GM23338 (cell line): ENCODE measurements around the gene XAB2.

ENCODE experiments used
- CREB1 ChIP-seq: fragments of 250-450 bp; sonication (Bioruptor Pico); IDR thresholded peaks from 2 replicates; pipeline ENCODE4 v1.5.0; 2020; ENCODE audit warnings: low read depth, mild to moderate bottlenecking, moderate library complexity
- CTCF ChIP-seq, 2 experiments: fragments of 200-600 bp in 1 of 2; sonication (generic) in 1 of 2; conservative IDR thresholded peaks; 2 replicates each; pipeline versions ENCODE4 v1.5.1 to v1.6.1; 2016 to 2017; ENCODE audit warnings: antibody characterized with exemption in 2 of 2, low read depth in 2 of 2, mild to moderate bottlenecking in 2 of 2, moderate library complexity in 1 of 2
- ETS1 ChIP-seq: IDR thresholded peaks from 2 replicates; pipeline ENCODE4 v1.6.1; 2016; ENCODE audit warnings: antibody characterized with exemption
- EZH2 ChIP-seq: fragments of 200-600 bp; sonication (generic); IDR thresholded peaks from one replicate; pipeline ENCODE4 v1.8.0; 2017; ENCODE audit warnings: antibody characterized with exemption, mild to moderate bottlenecking, low read depth; ENCODE audit not compliant: unreplicated experiment
- EZH2phosphoT487 ChIP-seq: fragments of 200-600 bp; sonication (generic); IDR thresholded peaks from one replicate; pipeline ENCODE4 v1.8.1; 2018; ENCODE audit warnings: antibody characterized with exemption; ENCODE audit not compliant: unreplicated experiment
- NANOG ChIP-seq: IDR thresholded peaks from 2 replicates; pipeline ENCODE4 v1.6.1; 2016; ENCODE audit warnings: antibody characterized with exemption, borderline replicate concordance
- POLR2AphosphoS5 ChIP-seq: IDR thresholded peaks from 2 replicates; pipeline ENCODE4 v1.6.1; 2016; ENCODE audit warnings: antibody characterized with exemption, low read depth
- REST ChIP-seq: IDR thresholded peaks from one replicate; pipeline ENCODE4 v1.6.1; 2018; ENCODE audit warnings: antibody characterized with exemption; ENCODE audit not compliant: unreplicated experiment
- STAT1 ChIP-seq: IDR thresholded peaks from one replicate; pipeline ENCODE4 v1.6.1; 2016; ENCODE audit warnings: antibody characterized with exemption; ENCODE audit not compliant: unreplicated experiment
- ZNF114 ChIP-seq: fragments of 250-450 bp; sonication (Bioruptor Pico); IDR thresholded peaks from 2 replicates; pipeline ENCODE4 v1.5.0; 2020; ENCODE audit warnings: mild to moderate bottlenecking, moderate library complexity

- TF ChIP-seq CTCF (conservative IDR thresholded peaks at IDR 0.05; ENCODE audit: low read depth in 2 of 2) (no peak), CREB1 (CRISPR knock-in tag) (no peak), EZH2phosphoT487 (no peak), EZH2 (no peak), ETS1 (no peak), REST (no peak), POLR2AphosphoS5 (no peak), STAT1 (no peak), NANOG (no peak), ZNF114 (no peak)
These were observed 15.8 kb upstream of the XAB2 start for GRCh38 chr19:7645163-7645562.
